ENCODE data around the gene WWOX.

WWOX gene

DNA sequence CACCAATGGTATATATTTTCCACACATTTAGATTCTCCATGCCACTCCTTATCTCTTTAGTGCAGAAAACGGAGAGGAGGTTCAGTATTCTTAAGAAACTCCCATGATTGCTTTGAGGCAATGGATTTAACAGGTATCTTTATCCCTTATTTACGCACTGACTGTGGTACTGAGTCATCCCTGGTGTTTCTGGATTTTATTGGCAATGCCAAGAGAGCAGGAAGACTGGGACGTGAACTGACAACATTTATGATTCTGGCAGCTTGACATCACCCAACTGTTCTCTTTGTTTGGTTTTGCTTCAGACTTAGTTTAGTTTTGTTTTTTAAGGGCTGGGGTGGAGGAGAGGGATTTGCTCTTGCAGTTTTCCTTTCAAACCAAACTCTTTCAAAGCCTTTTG is 131.4 kb downstream of the WWOX start:
- no peak for DNase-seq

DNA sequence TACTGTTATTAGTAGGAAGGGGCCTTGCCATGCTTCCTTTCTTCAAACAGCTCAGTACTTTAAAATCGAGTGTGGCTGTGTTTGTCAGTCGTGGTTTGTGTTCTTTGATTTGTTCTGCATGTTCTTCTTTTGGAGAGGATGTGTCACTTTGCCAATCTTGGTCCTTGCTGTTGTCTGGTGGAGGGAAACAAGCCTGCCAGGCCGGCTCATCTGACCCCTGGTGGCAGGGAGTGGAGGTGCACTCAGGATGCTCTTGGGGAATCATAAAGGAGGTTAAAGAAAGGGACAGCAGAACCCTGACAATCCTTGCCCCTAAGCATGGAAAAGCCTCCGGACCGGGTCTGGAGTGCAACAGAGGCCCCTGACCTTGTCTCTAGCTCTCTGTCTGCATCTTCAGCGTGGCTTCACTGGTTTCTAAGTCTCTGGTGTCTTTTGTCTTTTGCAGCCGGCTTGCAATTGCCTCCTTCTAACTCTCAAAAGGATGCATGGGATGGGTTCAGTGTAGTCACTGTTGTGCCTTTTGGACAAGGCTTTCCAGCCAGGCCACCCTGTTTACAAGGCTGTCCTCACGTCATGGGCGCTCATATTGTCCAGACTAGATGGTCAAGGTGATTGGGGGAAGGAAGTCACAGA is 135.8 kb downstream of the WWOX start:
- peak; percentile 12 to 56 (median 31) for DNase-seq

DNA sequence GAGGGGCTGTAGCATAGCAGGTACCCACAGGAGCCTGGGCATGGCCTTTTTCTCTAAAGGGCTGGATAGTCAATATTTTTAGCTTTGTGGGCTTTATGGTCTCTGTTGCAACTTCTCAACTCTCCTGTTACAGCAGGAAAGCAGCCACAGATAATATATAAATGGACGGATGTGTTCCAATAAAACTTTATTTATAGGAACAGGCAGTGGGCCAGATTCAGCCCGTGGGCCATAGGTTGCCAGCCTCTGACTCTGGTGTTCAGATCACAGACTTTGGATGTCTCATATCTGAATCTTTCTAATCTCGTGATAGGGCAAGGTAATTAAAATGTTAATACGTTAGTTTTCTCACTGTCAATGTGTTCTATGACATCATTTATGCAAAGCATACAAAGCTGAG is 136.4 kb downstream of the WWOX start:
- DNase-seq: no peak

DNA sequence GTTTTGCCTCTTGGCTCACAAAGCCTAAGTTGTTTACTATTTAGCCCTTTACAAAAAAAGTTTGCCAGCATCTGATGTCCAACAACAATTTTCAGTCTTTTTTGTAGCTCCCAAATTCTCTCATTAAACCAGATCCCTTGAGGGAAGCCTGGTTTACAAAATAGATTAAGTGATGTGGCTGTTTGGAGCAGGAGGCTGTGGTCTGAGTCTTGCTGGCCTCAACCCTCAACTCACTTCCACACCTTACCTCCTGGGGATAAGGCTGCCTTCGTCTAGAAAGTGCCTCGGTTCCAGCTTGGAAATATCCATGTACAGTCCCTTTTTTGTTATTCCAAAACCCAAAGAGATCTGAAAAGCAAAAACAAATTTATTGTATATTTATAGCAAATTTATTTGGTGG is 138.4 kb downstream of the WWOX start:
- DNase-seq: no peak

DNA sequence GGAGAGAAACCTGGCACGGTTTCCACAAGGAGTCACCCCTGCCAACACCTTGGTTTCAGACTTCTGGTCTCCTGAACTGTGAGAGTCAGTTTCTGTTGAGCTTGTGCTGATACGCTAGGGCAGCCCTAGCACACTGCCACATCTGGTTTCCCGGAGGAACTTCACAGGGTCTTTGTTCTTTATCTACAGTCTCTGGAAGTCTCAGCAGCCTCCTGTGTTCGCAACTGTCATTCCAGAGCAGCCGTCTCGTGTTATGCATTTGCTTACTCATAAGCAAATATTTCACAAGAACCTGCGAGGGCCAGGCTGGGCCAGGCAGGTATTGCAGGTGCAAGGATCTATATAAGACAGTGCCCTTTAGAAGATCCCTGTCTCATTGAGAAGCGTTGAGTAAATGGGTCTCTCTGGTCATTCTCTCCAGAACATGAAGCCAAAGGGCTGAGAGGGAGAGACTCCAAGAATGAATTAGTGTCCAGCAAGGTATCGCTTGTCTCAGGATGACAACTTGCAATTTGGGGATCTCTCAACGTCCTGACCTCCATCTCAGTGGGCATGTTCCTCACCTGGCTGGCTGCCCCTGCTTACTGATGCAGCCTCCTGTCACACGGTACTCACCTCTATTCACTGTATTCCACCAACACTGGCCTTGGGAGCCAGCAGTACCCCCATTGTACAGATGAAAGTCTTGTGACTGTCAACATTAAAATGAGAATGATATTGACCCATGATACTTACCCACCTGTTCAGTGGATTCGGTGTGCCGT is 141.2 kb downstream of the WWOX start:
- DNase-seq: no peak

DNA sequence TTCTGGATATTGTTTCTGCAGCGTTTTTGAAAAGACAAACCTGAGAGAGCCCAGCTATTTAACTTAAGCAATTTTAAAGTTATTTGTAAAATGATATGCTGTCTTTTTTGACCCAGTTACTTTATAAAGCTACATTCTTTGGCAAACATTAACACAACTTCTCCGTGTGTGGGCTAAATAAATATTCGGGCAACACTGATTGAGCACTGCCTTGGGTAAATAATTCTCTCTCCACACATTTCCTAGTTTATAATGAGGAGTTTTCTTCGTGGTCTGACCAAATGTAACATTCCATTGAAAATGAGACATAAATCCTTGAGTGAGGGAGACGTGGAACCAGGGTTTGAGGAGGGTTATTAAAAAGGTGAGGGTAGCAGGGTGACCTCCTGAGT is 142.8 kb downstream of the WWOX start:
- no peak for DNase-seq

DNA sequence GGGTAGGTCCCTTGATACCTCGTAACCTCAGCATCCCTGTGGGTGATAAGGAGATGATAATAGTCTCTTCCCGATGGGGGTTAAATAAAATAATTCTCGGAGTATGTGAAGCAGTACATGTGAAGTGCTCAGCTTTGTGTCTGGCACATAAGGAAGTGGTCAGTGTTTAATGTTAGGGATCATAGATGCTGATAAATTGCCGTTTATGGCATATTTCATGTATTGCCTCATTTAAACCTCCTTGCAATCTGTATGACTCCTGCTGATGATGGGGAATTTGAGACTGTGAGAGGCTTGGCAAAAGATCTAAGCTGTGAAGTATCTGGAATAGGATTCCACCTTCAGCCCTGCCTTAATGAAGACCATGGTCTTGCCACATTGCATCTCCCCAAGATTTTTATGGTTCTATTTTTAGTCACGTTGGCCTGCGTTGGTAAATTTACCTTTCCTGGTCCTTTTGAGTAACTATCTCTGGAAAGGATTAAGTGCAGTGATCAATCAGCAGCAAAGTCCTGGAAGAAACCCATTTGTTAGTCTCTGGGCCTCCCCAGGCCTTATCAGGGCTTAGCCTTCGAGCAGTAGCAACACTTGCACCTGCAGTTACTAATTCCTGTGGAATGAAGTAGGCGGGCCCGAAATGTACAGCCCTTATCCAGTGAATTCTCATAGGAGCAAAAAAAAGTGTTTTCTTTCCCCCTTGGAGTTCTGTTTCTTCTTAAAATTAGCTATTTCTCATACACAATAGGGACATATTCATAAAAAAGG is 144.9 kb downstream of the WWOX start:
- DNase-seq: no peak

DNA sequence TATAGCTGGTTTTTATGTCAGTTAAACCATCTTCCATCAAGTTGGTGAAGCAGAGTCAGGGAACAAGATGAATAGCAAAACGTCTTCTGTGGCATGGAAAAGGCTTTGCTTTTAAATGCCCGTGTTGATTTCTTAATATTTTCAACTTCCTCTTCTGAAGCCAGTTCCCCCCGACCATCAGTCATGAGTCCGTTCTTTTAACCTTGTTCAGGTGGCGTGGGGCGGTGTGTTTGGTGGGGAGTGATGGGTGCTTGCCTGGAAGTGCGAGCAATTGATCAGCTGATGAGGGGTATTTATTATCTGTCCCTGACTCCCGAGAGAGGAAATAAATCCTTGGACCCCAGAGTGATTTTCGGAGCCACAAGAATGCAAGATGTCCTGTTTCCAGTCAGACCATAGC is 147.1 kb downstream of the WWOX start:
- DNase-seq: no peak

DNA sequence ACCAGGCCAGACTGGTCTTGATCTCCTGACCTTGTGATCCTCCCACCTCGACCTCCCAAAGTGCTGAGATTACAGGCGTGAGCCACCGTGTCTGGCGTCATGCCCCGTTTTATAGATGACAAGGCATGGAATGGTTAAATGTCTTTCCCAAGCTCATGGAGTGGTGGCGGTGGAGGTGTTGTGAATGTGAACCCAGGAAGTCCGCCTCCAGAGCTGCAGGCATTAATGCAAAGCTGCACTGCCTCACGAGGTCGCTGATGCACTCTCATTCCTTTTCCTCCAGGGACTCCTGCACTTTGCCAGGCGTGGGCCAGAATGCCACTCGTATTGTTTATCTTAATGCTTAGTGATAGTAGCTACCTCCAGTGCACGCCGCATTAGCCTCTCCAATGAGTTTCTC is 149.6 kb downstream of the WWOX start:
- no peak for DNase-seq

DNA sequence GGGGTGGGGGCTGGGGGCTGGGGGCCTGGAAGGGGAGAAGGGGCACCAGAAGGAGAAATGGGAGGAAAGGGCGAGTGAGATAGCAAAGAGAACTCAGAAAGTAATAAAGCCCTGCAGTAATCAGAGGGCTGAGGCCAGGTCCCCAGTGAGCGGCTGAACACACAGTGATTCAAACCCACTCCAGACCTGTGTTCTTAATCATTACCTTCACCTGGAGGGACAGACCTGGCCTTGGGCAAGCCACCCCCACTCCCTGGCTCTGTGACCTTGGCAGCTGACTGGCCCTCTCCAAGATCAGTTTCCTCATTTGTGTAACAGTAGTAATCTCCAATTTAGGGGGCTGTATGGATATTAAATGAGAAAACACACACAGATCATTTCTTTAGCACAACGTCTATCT is 150.4 kb downstream of the WWOX start:
- no peak for DNase-seq

DNA sequence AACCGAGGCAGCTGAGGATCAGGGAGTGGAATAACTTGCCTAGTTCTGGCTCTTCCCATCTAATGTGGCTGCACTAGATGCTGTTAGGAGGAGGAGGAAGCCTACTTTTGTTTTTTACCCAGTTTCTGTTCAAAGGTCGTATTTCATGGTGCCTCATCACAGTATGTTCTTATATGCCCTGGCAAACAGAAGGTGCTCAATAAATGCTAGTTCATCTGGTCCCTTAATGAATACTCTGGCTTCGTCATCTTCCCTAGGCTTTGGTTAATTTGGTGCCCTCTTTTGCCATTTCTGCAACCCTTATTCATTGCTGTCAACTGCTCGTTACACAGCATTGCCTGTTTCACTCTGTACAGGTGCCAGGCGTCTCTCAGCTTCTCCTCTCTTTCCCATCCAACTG is 151.7 kb downstream of the WWOX start:
- no peak for DNase-seq

DNA sequence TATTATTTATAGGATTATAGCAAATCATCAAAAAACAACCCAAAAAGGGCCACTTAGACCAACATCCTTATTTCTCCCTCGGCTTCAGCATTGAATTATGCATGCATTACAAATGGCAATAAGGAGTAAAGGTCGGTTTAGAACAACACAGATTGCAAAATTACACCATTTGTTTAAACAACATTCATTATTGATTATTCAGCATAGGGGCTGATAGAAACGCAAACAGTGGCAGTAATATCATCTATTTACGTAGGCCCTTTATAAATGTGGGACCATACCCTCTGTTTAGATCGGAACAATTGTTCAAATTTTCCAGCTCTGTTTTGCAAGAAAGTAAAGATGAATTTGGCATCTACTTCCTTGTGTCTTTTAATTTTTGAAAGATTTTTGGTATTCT is 153.3 kb downstream of the WWOX start:
- DNase-seq: no peak

DNA sequence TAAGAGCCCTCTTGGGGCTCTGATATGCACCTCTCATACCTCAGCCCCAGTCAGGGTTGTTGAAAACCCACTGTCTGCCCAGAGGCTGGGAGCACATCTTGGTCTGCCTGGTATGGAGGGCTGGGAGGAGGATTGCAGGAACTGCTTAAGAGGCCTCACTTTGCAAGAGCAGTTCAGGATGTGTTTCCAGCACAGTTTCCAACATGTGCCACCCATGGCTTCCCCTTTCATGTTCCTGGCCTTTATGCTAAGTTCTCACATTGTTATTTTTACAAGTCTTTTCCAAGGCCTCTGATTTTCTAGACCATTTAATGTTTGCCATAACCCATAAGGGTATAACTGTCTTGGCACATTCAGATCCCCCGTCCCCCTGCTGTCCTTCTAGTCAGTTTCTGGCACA is 155.4 kb downstream of the WWOX start:
- no peak for DNase-seq

DNA sequence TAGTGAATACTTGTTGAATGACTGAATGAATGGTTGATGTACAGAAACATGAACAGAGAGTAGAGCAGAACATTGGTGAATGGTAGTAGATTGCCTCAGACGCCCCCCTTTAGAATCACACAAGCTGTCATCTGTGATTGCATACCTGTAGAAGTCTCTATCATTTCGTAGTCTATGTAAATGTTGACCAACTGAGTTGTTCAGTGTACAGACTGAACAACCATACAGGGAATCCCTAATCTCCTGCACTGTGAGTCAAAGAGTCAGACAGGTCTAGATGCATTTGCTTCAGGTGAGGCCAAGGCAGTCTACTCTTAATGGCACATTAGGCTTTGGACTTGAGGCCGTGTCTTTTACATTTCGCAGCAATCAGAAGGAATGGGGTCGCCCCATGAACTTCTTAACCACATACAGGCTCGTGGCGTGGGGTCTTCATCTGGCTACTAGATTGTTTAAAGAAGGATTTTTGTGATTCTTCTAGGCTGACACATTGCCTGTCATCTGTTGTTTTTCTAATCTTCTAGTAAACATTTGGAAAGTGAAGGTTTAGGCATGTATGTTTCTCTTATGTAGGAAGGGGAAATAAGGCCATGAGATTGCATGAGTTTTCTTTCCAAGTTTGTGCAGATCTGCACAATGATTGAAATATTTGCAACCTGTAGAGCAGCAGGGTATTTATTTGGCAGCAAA is 157.4 kb downstream of the WWOX start:
- DNase-seq: no peak

DNA sequence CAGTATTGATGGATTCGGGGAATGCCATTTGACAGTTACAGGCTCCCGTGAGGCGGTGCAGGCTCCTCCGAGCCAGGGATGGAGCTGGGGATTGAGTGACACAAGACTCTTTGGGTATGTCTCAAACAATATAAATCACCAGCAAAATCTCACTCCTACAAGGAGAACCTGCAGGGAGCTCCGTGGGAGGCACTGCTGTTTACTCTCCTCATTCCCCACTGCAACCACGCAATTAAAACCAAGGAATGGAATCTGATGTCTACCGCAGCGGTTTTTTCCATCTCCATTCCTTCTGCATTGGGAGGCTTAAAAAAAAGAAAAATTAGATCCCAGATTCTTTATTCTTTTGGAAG is 157.9 kb downstream of the WWOX start:
- DNase-seq: no peak

DNA sequence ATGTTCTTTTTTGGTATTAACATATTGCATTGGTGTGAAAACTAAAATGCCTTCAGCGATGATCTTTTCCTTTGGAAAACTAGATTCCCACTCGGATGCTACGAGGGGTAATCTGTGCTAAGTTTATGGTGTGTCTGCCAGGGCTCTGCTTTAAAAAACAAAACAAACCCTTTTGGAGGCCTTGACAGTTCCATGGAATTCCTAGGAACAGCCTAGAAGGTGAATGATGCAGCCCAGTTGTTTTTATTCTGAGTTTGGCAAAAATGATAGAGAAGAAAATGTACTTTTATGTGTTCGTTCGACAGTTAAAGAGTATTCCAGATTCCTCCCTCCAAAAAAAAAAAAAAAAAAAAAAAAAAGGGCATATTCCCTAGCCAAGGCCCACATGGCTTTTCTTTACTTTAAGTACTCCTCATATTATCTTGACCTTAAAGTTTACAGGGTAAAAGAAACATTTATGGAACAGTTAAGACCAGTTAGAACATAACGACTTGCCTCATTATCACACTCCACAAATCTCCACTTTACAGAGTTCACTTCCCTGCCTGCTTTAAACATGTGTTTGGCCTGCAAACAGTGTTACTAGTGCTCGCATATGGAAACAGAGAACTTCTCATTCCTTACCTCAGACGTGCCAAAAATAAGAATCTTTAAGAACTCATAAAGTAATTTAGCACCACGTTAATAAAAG is 159.1 kb downstream of the WWOX start:
- DNase-seq: no peak

DNA sequence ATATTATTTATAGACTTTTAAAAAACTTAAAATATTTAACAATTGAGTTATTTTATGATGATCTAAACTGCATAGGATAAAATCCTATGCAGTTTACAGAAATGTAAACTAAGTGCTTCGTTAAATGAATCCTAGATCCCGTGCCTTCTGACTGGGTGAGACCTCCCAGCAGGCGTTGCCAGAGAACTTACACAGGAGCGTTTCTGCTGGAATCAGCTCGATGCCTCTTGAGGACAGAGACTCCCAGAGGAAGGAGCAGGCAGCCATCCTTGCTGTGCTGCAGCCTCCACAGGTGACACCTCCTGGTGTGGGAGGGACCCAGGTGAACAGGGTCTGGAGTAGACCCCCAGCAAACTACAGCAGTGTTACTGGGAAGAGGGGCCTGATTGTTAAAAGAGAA is 160.4 kb downstream of the WWOX start:
- no peak for DNase-seq

DNA sequence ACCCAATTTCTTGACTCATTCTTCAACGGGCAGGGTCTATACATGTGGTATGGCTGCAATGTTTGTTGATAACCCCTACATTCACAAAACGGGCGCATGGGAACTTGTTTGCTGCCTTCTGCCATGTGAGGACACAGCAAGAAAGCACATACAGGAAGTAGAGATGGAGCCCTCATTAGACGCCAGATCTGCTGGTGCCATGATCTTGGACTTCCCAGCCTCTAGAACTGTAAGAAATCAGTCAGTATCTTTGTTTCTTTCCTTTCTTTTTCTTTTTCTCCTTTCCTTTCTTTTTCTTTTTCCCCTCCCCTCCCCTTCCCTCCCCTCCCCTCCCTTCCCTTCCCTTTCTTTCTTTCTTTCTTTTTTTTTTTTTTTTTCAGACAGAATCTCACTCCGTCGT is 165.2 kb downstream of the WWOX start:
- DNase-seq: no peak

DNA sequence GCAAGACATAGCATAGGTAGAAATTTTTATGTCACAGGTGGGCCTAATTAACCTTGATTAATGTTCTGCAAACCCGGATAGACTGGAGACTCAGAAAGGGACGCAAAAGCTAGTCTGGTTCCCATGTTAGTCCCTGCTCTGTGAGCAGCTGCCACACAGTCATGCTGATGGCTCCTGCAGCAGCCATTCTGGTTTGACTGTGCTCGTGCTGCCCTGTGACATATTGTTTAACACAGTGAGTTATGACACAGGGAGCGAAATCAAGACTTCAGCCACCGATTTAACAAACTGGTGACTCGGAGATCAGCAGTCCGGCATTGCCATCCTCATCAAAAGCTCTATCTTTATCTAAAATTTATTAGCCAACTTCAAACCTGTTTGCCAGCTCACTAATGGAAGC is 169.8 kb downstream of the WWOX start:
- DNase-seq: no peak

DNA sequence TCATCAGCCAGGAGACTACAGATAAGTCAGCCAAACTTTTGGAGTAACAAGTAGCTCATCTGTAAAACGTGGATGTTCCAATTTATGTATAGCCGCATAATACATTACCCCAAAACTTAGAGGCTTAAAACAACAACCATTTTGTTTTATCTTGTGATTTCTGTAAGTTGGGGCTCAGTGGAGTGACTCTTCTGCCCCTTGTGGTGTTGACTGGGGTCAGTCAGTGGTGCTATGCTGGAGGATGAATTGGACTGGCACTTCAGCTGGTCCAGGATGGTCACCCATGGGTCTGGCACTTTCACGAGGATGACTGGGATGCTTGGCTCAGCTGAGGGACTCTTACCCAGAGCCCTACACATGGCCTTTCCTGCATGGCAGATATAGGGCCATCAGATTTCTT is 172.5 kb downstream of the WWOX start:
- no peak for DNase-seq

DNA sequence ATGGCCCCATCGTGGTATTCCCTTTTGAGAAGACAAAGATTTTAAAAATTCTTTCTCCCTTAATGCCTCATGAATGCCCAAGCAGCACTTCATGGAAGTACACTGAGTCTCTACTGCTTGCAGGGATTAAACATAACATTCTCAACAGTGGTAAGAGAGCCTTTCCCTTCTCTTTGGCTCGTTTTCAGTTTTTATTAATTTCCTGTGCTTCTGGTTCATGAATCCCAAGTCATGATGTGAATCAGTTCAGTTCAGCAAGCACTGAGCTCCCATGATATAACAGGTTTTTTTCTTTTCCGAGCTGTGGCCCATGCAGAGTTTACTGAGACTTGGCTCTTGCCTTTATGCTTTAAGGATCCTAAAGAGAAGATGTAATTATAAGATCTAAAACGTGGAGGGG is 175.3 kb downstream of the WWOX start:
- DNase-seq: no peak

DNA sequence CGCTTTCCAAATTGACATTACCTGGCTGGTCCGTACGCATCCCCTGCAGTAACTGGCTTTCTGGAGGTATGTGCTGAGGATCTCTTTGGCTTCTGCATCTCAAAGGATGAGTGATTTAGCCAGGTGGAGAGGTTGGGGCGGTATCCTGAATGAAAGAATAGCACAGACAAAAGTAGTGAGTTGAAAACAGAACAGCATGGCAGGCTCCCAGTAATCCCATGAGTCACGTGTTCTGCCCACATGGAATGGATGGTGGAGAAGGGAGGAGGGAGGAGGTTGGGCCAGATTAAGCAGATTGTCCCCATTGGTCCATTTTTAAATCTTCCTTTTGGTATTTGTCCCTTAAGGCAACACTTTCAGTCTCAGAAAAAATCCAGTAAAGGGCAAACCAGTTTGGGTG is 176.0 kb downstream of the WWOX start:
- no peak for DNase-seq

Data from T-helper 1 cell (primary cell).